GM23248 (cell line): ENCODE measurements around the gene RSAD2.

Source experiments
- EZH2 ChIP-seq: fragments of 200-600 bp; sonication (generic); IDR thresholded peaks from 2 replicates; pipeline ENCODE4 v1.6.1; 2018; ENCODE audit warnings: antibody characterized with exemption, mild to moderate bottlenecking; ENCODE audit not compliant: insufficient read depth, poor library complexity, severe bottlenecking
- EZH2phosphoT487 ChIP-seq: fragments of 200-600 bp; sonication (generic); IDR thresholded peaks from 2 replicates; pipeline ENCODE4 v1.6.1; 2018; ENCODE audit warnings: antibody characterized with exemption, moderate library complexity, mild to moderate bottlenecking, low read depth; ENCODE audit not compliant: insufficient read depth

DNA sequence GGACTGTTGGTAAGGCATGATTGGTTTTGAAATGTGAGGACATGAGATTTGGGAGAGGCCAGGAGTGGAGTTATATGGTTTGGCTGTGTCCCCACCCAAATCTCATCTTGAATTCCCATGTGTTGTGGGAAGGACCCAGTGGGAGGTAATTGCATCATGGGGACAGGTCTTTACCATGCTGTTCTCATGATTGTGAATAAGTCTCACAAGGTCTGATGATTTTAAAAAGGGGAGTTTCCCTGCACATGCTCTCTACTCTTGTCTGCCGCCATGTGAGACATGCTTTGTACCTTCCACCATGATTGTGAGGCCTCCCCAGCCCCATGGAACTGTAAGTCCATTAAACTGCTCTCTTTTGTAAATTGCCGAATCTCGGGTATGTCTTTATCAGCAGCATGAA is 17.3 kb upstream of the RSAD2 start:
- TF ChIP-seq EZH2 (no peak), EZH2phosphoT487 (no peak)
